Gastrocnemius medialis (tissue), 4 donors: ENCODE data around the gene ARID5B.

Experiments
- CTCF ChIP-seq, 5 experiments: fragments of 450-650 bp in 3 of 5; fragments of 200-600 bp in 2 of 5; sonication (generic) in 2 of 5; IDR thresholded peaks in 4 of 5; conservative IDR thresholded peaks in 1 of 5; 1 replicate in 4 of 5; 2 replicates in 1 of 5; pipeline ENCODE4 v1.5.1; 2016 to 2019; ENCODE audit warnings: antibody characterized with exemption in 5 of 5, mild to moderate bottlenecking in 3 of 5, moderate library complexity in 3 of 5
- POLR2A ChIP-seq, 2 donors: fragments of 450-650 bp; IDR thresholded peaks; one replicate each; pipeline ENCODE4 v1.6.1; 2017; ENCODE audit warnings: antibody characterized with exemption in 2 of 2, mild to moderate bottlenecking in 2 of 2, moderate library complexity in 2 of 2

- TF ChIP-seq CTCF (IDR thresholded peaks at IDR 0.05 in 4 of 5, conservative IDR thresholded peaks at IDR 0.05 in 1 of 5) (no peak), POLR2A (IDR thresholded peaks at IDR 0.05) (no peak)
Measured at GRCh38 chr10:62106929-62107519, 205.5 kb downstream of the ARID5B start.
